Measurements from ENCODE around the gene KRTAP1-4.
"Not testable (repeated sequence)": the region's sequence is repeated elsewhere in the genome, so short reads cannot be mapped to it uniquely, and the experiment has no call there.

Gene KRTAP1-4

GRCh38 chr17:41029633-41030245 lies at the start of gene KRTAP1-4:
Gene KRTAP1-4, minus strand, starts transcription at chr17:41030195. Its CDS starts 117 bp downstream, at chr17:41030078.
- Histone ChIP-seq H3K27me3 (ENCODE audit: control insufficient read depth, insufficient read depth, low read length) (no peaks in the 10 kb centered on the region), H3K9me3 (ENCODE audit: control insufficient read depth, insufficient read depth, low read length) (no peaks in the 10 kb centered on the region), H3K4me3 (ENCODE audit: low read depth, low read length) (no peak within 1 kb of the TSS)

GRCh38 chr17:41076788-41077187 lies 46.8 kb upstream of the KRTAP1-4 start:
- H3K27ac ChIP-seq (ENCODE audit: low read depth, low read length): no peak overlapping the region
- H3K27me3 ChIP-seq (ENCODE audit: control insufficient read depth, insufficient read depth, low read length): no peaks in the 10 kb centered on the region
- no peak overlapping the region for H3K9ac ChIP-seq (ENCODE audit: low read depth, low read length)
- no peaks in the 10 kb centered on the region for H3K36me3 ChIP-seq (ENCODE audit: control insufficient read depth, insufficient read depth, low read length)
- no peaks in the 10 kb centered on the region for H3K4me1 ChIP-seq (ENCODE audit: control insufficient read depth, insufficient read depth, low read length)
- no peaks in the 10 kb centered on the region for H3K9me3 ChIP-seq (ENCODE audit: control insufficient read depth, insufficient read depth, low read length)
- no peak overlapping the region for H3K4me3 ChIP-seq (ENCODE audit: low read depth, low read length)

More at GRCh38 chr17:41029633-41030245, at the start of gene KRTAP1-4:
- Histone ChIP-seq H3K4me1 (ENCODE audit: control insufficient read depth, insufficient read depth, low read length) (no peaks in the 10 kb centered on the region), H3K36me3 (ENCODE audit: control insufficient read depth, insufficient read depth, low read length) (no peaks in the 10 kb centered on the region), H3K9ac (ENCODE audit: low read depth, low read length) (no peak within 1 kb of the TSS), H3K27ac (ENCODE audit: low read depth, low read length) (no peak within 1 kb of the TSS)

GRCh38 chr17:41073676-41074075 lies 43.7 kb upstream of the KRTAP1-4 start:
- H3K4me1 ChIP-seq (ENCODE audit: control insufficient read depth, insufficient read depth, low read length): no peaks in the 10 kb centered on the region
- no peak overlapping the region for H3K27ac ChIP-seq (ENCODE audit: low read depth, low read length)
- H3K9me3 ChIP-seq (ENCODE audit: control insufficient read depth, insufficient read depth, low read length): no peaks in the 10 kb centered on the region
- no peak overlapping the region for H3K4me3 ChIP-seq (ENCODE audit: low read depth, low read length)
- H3K27me3 ChIP-seq (ENCODE audit: control insufficient read depth, insufficient read depth, low read length): no peaks in the 10 kb centered on the region
- no peak overlapping the region for H3K9ac ChIP-seq (ENCODE audit: low read depth, low read length)
- no peaks in the 10 kb centered on the region for H3K36me3 ChIP-seq (ENCODE audit: control insufficient read depth, insufficient read depth, low read length)

DNA sequence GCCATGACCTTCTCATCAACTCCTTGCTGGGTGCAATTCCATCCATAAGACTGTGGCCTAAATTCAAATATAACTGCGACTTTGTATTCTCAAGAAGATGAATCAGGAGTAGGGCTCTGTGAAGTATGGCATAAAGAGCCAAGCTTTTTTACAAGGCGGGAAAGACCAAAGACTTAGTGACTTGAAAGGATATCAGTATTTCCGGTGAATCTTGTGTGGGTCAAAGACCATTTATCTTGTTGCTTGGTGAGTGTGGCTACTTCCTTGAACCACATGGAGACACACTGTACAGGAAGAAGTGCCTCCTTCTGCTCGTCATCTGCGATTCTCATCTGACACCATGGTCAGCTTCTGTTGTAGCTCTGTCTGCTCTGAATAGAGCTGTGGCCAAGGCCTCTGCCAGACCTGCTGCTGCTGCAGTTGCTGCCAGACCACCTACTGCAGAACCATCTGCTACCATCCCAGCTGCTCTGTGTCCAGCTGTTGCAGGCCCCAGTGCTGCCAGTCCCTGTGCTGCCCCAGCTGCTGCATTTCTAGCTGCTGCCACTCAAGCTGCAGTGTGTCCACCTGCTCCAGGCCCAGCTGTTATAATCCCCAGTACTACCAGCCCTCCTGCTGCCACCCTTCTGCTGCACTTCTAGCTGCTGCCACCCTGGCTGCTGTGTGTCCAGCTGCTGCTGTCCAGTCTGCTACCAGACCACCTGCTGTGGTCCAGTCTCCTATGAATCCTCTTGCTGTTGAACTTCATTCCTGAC lies 41.8 kb upstream of the KRTAP1-4 start:
- H3K4me1 ChIP-seq (ENCODE audit: control insufficient read depth, insufficient read depth, low read length): no peaks in the 10 kb centered on the region
- H3K36me3 ChIP-seq (ENCODE audit: control insufficient read depth, insufficient read depth, low read length): no peaks in the 10 kb centered on the region
- H3K9ac ChIP-seq (ENCODE audit: low read depth, low read length): no peak overlapping the region
- no peak overlapping the region for H3K27ac ChIP-seq (ENCODE audit: low read depth, low read length)
- no peaks in the 10 kb centered on the region for H3K9me3 ChIP-seq (ENCODE audit: control insufficient read depth, insufficient read depth, low read length)
- H3K4me3 ChIP-seq (ENCODE audit: low read depth, low read length): no peak overlapping the region
- no peaks in the 10 kb centered on the region for H3K27me3 ChIP-seq (ENCODE audit: control insufficient read depth, insufficient read depth, low read length)

DNA sequence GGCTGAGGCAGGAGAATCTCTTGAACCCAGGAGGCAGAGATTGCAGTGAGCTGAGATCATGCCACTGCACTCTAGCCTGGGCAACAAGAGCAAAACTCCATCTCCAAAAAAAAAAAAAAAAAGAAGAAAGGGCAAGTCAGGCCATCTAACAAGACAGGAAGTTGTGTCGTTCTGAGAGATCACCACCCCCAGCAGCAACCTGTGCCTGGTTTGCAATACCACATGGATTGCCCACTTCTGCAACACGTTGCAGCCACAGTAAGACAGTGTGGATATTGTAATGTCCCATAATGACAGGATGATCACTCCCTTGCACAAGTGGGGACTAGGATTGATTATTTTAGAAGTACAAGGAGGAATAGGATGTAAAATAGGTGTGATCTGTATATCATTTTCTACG lies 39.0 kb upstream of the KRTAP1-4 start:
- no peaks in the 10 kb centered on the region for H3K4me1 ChIP-seq (ENCODE audit: control insufficient read depth, insufficient read depth, low read length)
- no peak overlapping the region for H3K9ac ChIP-seq (ENCODE audit: low read depth, low read length)

DNA sequence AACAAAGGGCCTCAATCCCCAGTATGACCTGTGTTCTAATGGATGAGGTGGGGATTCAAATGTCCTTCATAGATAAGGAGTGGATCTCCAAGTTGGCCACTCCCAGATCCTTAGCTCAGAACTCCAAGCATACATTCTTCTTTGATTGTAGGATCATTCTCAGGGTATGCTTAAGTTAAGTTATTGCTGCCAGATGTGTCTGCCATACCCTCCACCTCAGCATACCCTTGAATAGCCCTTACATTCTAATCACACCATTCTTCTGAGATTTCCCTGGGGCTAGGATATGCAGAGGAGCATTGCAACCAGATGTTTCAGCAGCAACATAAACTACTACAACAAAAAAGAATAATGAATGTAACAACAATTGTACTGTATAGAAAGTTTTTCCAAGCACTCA lies 37.3 kb upstream of the KRTAP1-4 start:
- Histone ChIP-seq H3K27ac (ENCODE audit: low read depth, low read length) (no peak overlapping the region), H3K27me3 (ENCODE audit: control insufficient read depth, insufficient read depth, low read length) (no peaks in the 10 kb centered on the region), H3K36me3 (ENCODE audit: control insufficient read depth, insufficient read depth, low read length) (no peaks in the 10 kb centered on the region), H3K9ac (ENCODE audit: low read depth, low read length) (no peak overlapping the region), H3K4me3 (ENCODE audit: low read depth, low read length) (no peak overlapping the region), H3K9me3 (ENCODE audit: control insufficient read depth, insufficient read depth, low read length) (no peaks in the 10 kb centered on the region), H3K4me1 (ENCODE audit: control insufficient read depth, insufficient read depth, low read length) (no peaks in the 10 kb centered on the region)

More for the DNA sequence above, 39.0 kb upstream of the KRTAP1-4 start:
- H3K4me3 ChIP-seq (ENCODE audit: low read depth, low read length): no peak overlapping the region
- no peaks in the 10 kb centered on the region for H3K9me3 ChIP-seq (ENCODE audit: control insufficient read depth, insufficient read depth, low read length)
- H3K36me3 ChIP-seq (ENCODE audit: control insufficient read depth, insufficient read depth, low read length): no peaks in the 10 kb centered on the region
- H3K27me3 ChIP-seq (ENCODE audit: control insufficient read depth, insufficient read depth, low read length): no peaks in the 10 kb centered on the region
- no peak overlapping the region for H3K27ac ChIP-seq (ENCODE audit: low read depth, low read length)

- Histone ChIP-seq H3K4me1 (ENCODE audit: control insufficient read depth, insufficient read depth, low read length) (no peaks in the 10 kb centered on the region), H3K36me3 (ENCODE audit: control insufficient read depth, insufficient read depth, low read length) (no peaks in the 10 kb centered on the region), H3K9me3 (ENCODE audit: control insufficient read depth, insufficient read depth, low read length) (no peaks in the 10 kb centered on the region), H3K27ac (ENCODE audit: low read depth, low read length) (no peak within 1 kb of the TSS), H3K9ac (ENCODE audit: low read depth, low read length) (no peak within 1 kb of the TSS), H3K4me3 (ENCODE audit: low read depth, low read length) (no peak within 1 kb of the TSS), H3K27me3 (ENCODE audit: control insufficient read depth, insufficient read depth, low read length) (no peaks in the 10 kb centered on the region)
Measured at GRCh38 chr17:41065829-41066624, 36.0 kb upstream of the KRTAP1-4 start, which contains the start of gene KRTAP2-4. Gene KRTAP2-4, minus strand, starts transcription at chr17:41065879. Its CDS starts 34 bp downstream, at chr17:41065845.

DNA sequence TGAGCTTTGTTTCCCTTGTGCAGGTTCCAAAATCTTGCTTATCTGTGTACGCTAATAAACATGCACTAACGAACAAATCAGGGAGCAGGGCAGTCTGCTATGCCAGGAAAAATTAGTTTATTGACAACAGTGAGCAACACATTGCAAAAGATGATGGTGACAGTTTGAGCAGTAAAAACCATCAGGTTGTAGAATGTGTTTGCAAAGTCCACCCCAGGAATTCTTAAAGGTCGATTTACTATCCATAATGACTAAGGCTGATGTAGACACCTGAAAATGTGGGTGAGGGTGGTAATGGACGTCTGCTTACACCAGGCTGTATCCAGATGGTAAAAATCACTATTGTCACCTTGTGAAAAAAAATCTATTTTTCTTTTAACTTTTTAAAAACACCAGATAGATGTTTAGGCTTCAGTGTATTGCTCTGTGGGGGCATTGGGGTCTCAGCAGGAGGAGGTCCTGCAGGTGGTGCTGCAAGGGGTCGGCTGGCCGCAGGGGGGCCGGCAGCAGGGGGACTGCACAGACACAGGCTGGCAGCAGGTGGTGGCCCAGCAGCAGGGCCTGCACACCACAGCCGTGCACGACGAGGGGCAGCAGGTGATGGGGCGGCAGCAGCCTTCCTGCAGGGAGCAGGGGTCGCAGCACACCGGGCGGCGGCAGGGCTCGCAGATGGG lies 35.2 kb upstream of the KRTAP1-4 start:
- H3K4me1 ChIP-seq (ENCODE audit: control insufficient read depth, insufficient read depth, low read length); H3K36me3 ChIP-seq (ENCODE audit: control insufficient read depth, insufficient read depth, low read length); H3K4me3 ChIP-seq (ENCODE audit: low read depth, low read length); H3K27ac ChIP-seq (ENCODE audit: low read depth, low read length); H3K9me3 ChIP-seq (ENCODE audit: control insufficient read depth, insufficient read depth, low read length); H3K9ac ChIP-seq (ENCODE audit: low read depth, low read length); H3K27me3 ChIP-seq (ENCODE audit: control insufficient read depth, insufficient read depth, low read length): not testable (repeated sequence)

GRCh38 chr17:41064301-41064700 lies 34.3 kb upstream of the KRTAP1-4 start:
- Histone ChIP-seq H3K27me3 (ENCODE audit: control insufficient read depth, insufficient read depth, low read length) (no peaks in the 10 kb centered on the region), H3K4me3 (ENCODE audit: low read depth, low read length) (no peak overlapping the region), H3K36me3 (ENCODE audit: control insufficient read depth, insufficient read depth, low read length) (no peaks in the 10 kb centered on the region), H3K4me1 (ENCODE audit: control insufficient read depth, insufficient read depth, low read length) (no peaks in the 10 kb centered on the region; the same call in 1 of the 2 replicates), H3K27ac (ENCODE audit: low read depth, low read length) (no peak overlapping the region), H3K9ac (ENCODE audit: low read depth, low read length) (no peak overlapping the region), H3K9me3 (ENCODE audit: control insufficient read depth, insufficient read depth, low read length) (no peaks in the 10 kb centered on the region)

GRCh38 chr17:41063449-41063848 lies 33.5 kb upstream of the KRTAP1-4 start:
- H3K27ac ChIP-seq (ENCODE audit: low read depth, low read length): no peak overlapping the region
- H3K9ac ChIP-seq (ENCODE audit: low read depth, low read length): no peak overlapping the region
- no peaks in the 10 kb centered on the region for H3K27me3 ChIP-seq (ENCODE audit: control insufficient read depth, insufficient read depth, low read length)
- no peaks in the 10 kb centered on the region for H3K36me3 ChIP-seq (ENCODE audit: control insufficient read depth, insufficient read depth, low read length)
- no peaks in the 10 kb centered on the region for H3K9me3 ChIP-seq (ENCODE audit: control insufficient read depth, insufficient read depth, low read length)
- no peak overlapping the region for H3K4me3 ChIP-seq (ENCODE audit: low read depth, low read length)
- no peaks in the 10 kb centered on the region; the same call in 1 of the 2 replicates for H3K4me1 ChIP-seq (ENCODE audit: control insufficient read depth, insufficient read depth, low read length)

Measured in HUES48 (cell line).